ENCODE results near the gene PHF14.

The PHF14 gene

DNA sequence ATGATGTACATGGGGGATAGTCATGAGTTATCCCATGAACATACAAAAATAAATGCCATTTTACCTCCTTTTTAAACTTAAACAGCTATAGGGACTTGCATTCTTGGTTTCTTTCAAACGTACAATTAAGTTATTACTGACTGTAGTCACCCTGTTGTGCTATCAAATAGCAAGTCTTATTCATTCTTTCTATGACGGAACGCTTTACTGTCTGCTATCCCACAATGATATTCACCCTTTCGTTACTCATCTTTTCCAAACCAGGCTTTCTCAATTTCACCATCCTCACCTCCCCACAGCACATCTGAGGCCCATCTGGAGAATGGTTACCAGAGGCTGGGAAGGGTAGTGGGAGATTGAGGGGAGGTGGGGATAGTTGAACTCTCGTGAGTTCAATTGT is 218.8 kb downstream of the PHF14 start:
- DNase-seq = no peak
- Histone ChIP-seq H3K9ac (ENCODE audit: low read length) (no peak overlapping the region), H3K36me3 (replicated peaks; ENCODE audit: insufficient read depth, low read length) (no peaks in the 10 kb centered on the region), H4K20me1 (ENCODE audit: insufficient read depth, low read length) (no peaks in the 10 kb centered on the region), H3K4me2 (ENCODE audit: low read depth, low read length) (no peak overlapping the region), H3K4me1 (ENCODE audit: low read length) (no peaks in the 10 kb centered on the region), H2AFZ (ENCODE audit: low read length) (no peak overlapping the region), H3K79me2 (ENCODE audit: low read length) (no peaks in the 10 kb centered on the region), H3K9me3 (replicated peaks; ENCODE audit: insufficient read depth, low read length) (no peaks in the 10 kb centered on the region), H3F3A (ENCODE audit: insufficient read depth, low read length) (no peaks in the 10 kb centered on the region), H3K27ac (ENCODE audit: low read length) (no peak overlapping the region), H3K27me3 (replicated peaks; ENCODE audit: insufficient read depth, low read length) (no peaks in the 10 kb centered on the region), H3K4me3 (ENCODE audit: low read length) (no peak overlapping the region), H3K9me2 (replicated peaks; ENCODE audit: insufficient read depth, low read length) (no peaks in the 10 kb centered on the region)
- TF ChIP-seq EZH2 (optimal IDR thresholded peaks at IDR 0.05; ENCODE audit: low read depth, low read length) = no peak
- no peak for TF ChIP-seq EZH2phosphoT487 (IDR thresholded peaks at IDR 0.05; ENCODE audit: low read length)
- TF ChIP-seq, protein P1, sequence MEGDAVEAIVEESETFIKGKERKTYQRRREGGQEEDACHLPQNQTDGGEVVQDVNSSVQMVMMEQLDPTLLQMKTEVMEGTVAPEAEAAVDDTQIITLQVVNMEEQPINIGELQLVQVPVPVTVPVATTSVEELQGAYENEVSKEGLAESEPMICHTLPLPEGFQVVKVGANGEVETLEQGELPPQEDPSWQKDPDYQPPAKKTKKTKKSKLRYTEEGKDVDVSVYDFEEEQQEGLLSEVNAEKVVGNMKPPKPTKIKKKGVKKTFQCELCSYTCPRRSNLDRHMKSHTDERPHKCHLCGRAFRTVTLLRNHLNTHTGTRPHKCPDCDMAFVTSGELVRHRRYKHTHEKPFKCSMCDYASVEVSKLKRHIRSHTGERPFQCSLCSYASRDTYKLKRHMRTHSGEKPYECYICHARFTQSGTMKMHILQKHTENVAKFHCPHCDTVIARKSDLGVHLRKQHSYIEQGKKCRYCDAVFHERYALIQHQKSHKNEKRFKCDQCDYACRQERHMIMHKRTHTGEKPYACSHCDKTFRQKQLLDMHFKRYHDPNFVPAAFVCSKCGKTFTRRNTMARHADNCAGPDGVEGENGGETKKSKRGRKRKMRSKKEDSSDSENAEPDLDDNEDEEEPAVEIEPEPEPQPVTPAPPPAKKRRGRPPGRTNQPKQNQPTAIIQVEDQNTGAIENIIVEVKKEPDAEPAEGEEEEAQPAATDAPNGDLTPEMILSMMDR (IDR thresholded peaks at IDR 0.05; ENCODE audit: low read length) = no peak

GRCh38 chr7:11193131-11193867 is 219.6 kb downstream of the PHF14 start:
- no peaks in the 10 kb centered on the region for H3F3A ChIP-seq (ENCODE audit: insufficient read depth, low read length)
- H3K27ac ChIP-seq (ENCODE audit: low read length) = no peak overlapping the region
- DNase-seq = no peak

DNA sequence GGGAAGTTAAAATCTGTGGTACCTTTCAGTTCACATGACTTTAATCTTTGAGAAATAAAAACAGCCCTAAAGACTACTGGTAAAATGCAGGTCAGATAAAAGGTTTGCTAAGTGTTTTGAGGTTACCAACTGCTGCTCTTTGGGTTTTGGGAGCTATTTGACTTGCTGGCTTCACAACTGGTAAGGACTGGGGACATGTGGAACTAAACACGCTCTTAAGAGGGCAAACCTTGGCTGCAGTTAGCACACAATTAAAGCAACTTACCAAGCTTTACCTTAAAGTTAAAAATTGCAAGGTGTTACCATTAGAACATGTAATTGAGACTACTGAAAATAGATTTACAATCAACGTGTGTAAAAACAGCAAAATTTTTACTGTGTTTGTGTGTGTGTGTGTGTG is 220.2 kb downstream of the PHF14 start:
- no peak for DNase-seq
- H3K4me1 ChIP-seq (ENCODE audit: low read length) = no peaks in the 10 kb centered on the region
- TF ChIP-seq EZH2phosphoT487 (IDR thresholded peaks at IDR 0.05; ENCODE audit: low read length) (no peak), EZH2 (optimal IDR thresholded peaks at IDR 0.05; ENCODE audit: low read depth, low read length) (no peak)
- TF ChIP-seq, protein P1 (IDR thresholded peaks at IDR 0.05; ENCODE audit: low read length) = no peak
- H3F3A ChIP-seq (ENCODE audit: insufficient read depth, low read length) = no peaks in the 10 kb centered on the region
- no peak overlapping the region for H3K27ac ChIP-seq (ENCODE audit: low read length)
- no peak overlapping the region for H3K4me3 ChIP-seq (ENCODE audit: low read length)
- no peak overlapping the region for H2AFZ ChIP-seq (ENCODE audit: low read length)
- no peaks in the 10 kb centered on the region for H3K9me2 ChIP-seq (replicated peaks; ENCODE audit: insufficient read depth, low read length)
- H3K36me3 ChIP-seq (replicated peaks; ENCODE audit: insufficient read depth, low read length) = no peaks in the 10 kb centered on the region
- no peaks in the 10 kb centered on the region for H3K9me3 ChIP-seq (replicated peaks; ENCODE audit: insufficient read depth, low read length)
- no peak overlapping the region for H3K9ac ChIP-seq (ENCODE audit: low read length)
- H4K20me1 ChIP-seq (ENCODE audit: insufficient read depth, low read length) = no peaks in the 10 kb centered on the region
- H3K79me2 ChIP-seq (ENCODE audit: low read length) = no peaks in the 10 kb centered on the region
- H3K27me3 ChIP-seq (replicated peaks; ENCODE audit: insufficient read depth, low read length) = no peaks in the 10 kb centered on the region
- no peak overlapping the region for H3K4me2 ChIP-seq (ENCODE audit: low read depth, low read length)

More at GRCh38 chr7:11193131-11193867, 219.6 kb downstream of the PHF14 start:
- Histone ChIP-seq H3K36me3 (replicated peaks; ENCODE audit: insufficient read depth, low read length) (no peaks in the 10 kb centered on the region), H2AFZ (ENCODE audit: low read length) (no peak overlapping the region), H3K9ac (ENCODE audit: low read length) (no peak overlapping the region), H3K4me2 (ENCODE audit: low read depth, low read length) (no peak overlapping the region), H4K20me1 (ENCODE audit: insufficient read depth, low read length) (no peaks in the 10 kb centered on the region), H3K4me3 (ENCODE audit: low read length) (no peak overlapping the region), H3K4me1 (ENCODE audit: low read length) (no peaks in the 10 kb centered on the region), H3K27me3 (replicated peaks; ENCODE audit: insufficient read depth, low read length) (no peaks in the 10 kb centered on the region), H3K9me2 (replicated peaks; ENCODE audit: insufficient read depth, low read length) (no peaks in the 10 kb centered on the region), H3K9me3 (replicated peaks; ENCODE audit: insufficient read depth, low read length) (no peaks in the 10 kb centered on the region), H3K79me2 (ENCODE audit: low read length) (no peaks in the 10 kb centered on the region)
- no peak for TF ChIP-seq EZH2 (optimal IDR thresholded peaks at IDR 0.05; ENCODE audit: low read depth, low read length)
- TF ChIP-seq EZH2phosphoT487 (IDR thresholded peaks at IDR 0.05; ENCODE audit: low read length) = no peak
- TF ChIP-seq, protein P1 (IDR thresholded peaks at IDR 0.05; ENCODE audit: low read length) = no peak

Measured in MM.1S (cell line).